CD4-positive, alpha-beta T cell treated with Interleukin-12 subunit alpha and Interleukin-12 subunit beta, for 1 hour (primary cell): ENCODE data around the gene IFIT5.
A peak's percentile ranks its signal among the peaks of the same experiment; 100 is the strongest.
"Not testable (repeated sequence)": the region's sequence is repeated elsewhere in the genome, so short reads cannot be mapped to it uniquely, and the experiment has no call there.

Experiments
- DNase-seq: peaks from one replicate; pipeline ENCODE4 v3.0.0-alpha.2; 2020

Gene IFIT5

GRCh38 chr10:89395141-89395540 is 19.2 kb upstream of the IFIT5 start:
- DNase-seq, result no peak

- no peak for DNase-seq
These were observed 16.2 kb upstream of the IFIT5 start for GRCh38 chr10:89398003-89398749.

GRCh38 chr10:89399956-89400355 is 14.4 kb upstream of the IFIT5 start:
- no peak for DNase-seq

GRCh38 chr10:89403043-89403442 is 11.3 kb upstream of the IFIT5 start:
- no peak for DNase-seq

GRCh38 chr10:89404104-89405047 is 10.0 kb upstream of the IFIT5 start:
- no peak for DNase-seq

GRCh38 chr10:89406178-89406577 is 8.2 kb upstream of the IFIT5 start:
- not testable (repeated sequence) for DNase-seq

GRCh38 chr10:89407792-89408191 is 6.6 kb upstream of the IFIT5 start:
- not testable (repeated sequence) for DNase-seq

GRCh38 chr10:89409282-89409681 is 5.1 kb upstream of the IFIT5 start:
- DNase-seq, result not testable (repeated sequence)

GRCh38 chr10:89410551-89410950 is 3.8 kb upstream of the IFIT5 start:
- DNase-seq, result not testable (repeated sequence)

GRCh38 chr10:89411135-89411534 is 3.2 kb upstream of the IFIT5 start:
- DNase-seq, result not testable (repeated sequence)

- DNase-seq, result peak; percentile 53
These were observed 2.1 kb upstream of the IFIT5 start for GRCh38 chr10:89412276-89412675.

GRCh38 chr10:89413398-89413912 is 913 bp upstream of the IFIT5 start:
- DNase-seq, result no peak

- DNase-seq, result peak; percentile 46
These were observed 782 bp downstream of the IFIT5 start for GRCh38 chr10:89414879-89415821.

GRCh38 chr10:89416465-89416864 is 2.1 kb downstream of the IFIT5 start:
- no peak for DNase-seq

GRCh38 chr10:89419548-89419947 is 5.2 kb downstream of the IFIT5 start:
- peak; percentile 56 for DNase-seq

GRCh38 chr10:89421018-89421476 is 6.7 kb downstream of the IFIT5 start:
- no peak for DNase-seq

- no peak for DNase-seq
These were observed 10.6 kb downstream of the IFIT5 start for GRCh38 chr10:89425000-89425399.

GRCh38 chr10:89426230-89426868 is 12.0 kb downstream of the IFIT5 start:
- peak; percentile 53 for DNase-seq

GRCh38 chr10:89427629-89428028 is 13.3 kb downstream of the IFIT5 start:
- no peak for DNase-seq

- DNase-seq, result no peak
These were observed 14.5 kb downstream of the IFIT5 start for GRCh38 chr10:89428877-89429276.

GRCh38 chr10:89431977-89432376 is 17.6 kb downstream of the IFIT5 start:
- DNase-seq, result no peak

- no peak for DNase-seq
These were observed 24.2 kb downstream of the IFIT5 start for GRCh38 chr10:89438525-89438924.
